ENCODE data around the gene SRSF5.

Gene SRSF5

GRCh38 chr14:69803753-69804152, 36.8 kb downstream of the SRSF5 start:
- Histone ChIP-seq H2AFZ (ENCODE audit: low read length) (no peak overlapping the region), H2BK15ac (ENCODE audit: low read length) (no peak overlapping the region), H4K8ac (ENCODE audit: low read depth, low read length) (no peak overlapping the region), H2BK12ac (ENCODE audit: low read length) (no peak overlapping the region), H3K23ac (ENCODE audit: low read depth, low read length, poor library complexity) (no peak overlapping the region), H4K91ac (ENCODE audit: low read depth, low read length, poor library complexity) (no peak overlapping the region), H3K18ac (ENCODE audit: low read length) (no peak overlapping the region), H3K27ac (replicated peaks; ENCODE audit: low read length) (no peak overlapping the region), H3K4me1 (ENCODE audit: control insufficient read depth in 2 of 2, insufficient read depth in 1 of 2, low read depth in 1 of 2, low read length in 2 of 2) (peaks cover 0 to 5% of the 10 kb centered on the region in 2 donors), H3K14ac (ENCODE audit: low read length) (no peak overlapping the region), H2AK5ac (ENCODE audit: low read depth, low read length) (no peak overlapping the region), H3K4ac (ENCODE audit: low read length) (no peak overlapping the region), H3K79me1 (ENCODE audit: low read depth, low read length) (no peaks in the 10 kb centered on the region), H2BK120ac (ENCODE audit: low read depth, low read length) (no peak overlapping the region), H2BK5ac (ENCODE audit: low read length) (no peak overlapping the region), H3K4me3 (ENCODE audit: low read length in 2 of 2) (no peak overlapping the region), H3K27me3 (ENCODE audit: control insufficient read depth in 3 of 3, insufficient read depth in 3 of 3, low read depth in 1 of 3, low read length in 3 of 3) (peaks cover 0 to 3% (median 0%) of the 10 kb centered on the region in 3 experiments), H3K4me2 (ENCODE audit: insufficient read depth, low read length, poor library complexity, severe bottlenecking) (no peak overlapping the region), H3K36me3 (replicated peaks in 1 of 2; ENCODE audit: control insufficient read depth in 2 of 2, insufficient read depth in 2 of 2, low read length in 2 of 2) (no peaks in the 10 kb centered on the region), H3K9me3 (replicated peaks in 1 of 2; ENCODE audit: control insufficient read depth in 2 of 2, insufficient read depth in 1 of 2, low read depth in 1 of 2, low read length in 2 of 2) (no peaks in the 10 kb centered on the region), H3K9ac (ENCODE audit: low read depth, low read length, poor library complexity) (no peak overlapping the region)
- no peak for DNase-seq (ENCODE audit: low spot score)

- Histone ChIP-seq H2BK5ac (ENCODE audit: low read length) (no peak overlapping the region), H3K23ac (ENCODE audit: low read depth, low read length, poor library complexity) (no peak overlapping the region), H3K4me1 (ENCODE audit: control insufficient read depth in 2 of 2, insufficient read depth in 1 of 2, low read depth in 1 of 2, low read length in 2 of 2) (no peaks in the 10 kb centered on the region), H4K8ac (ENCODE audit: low read depth, low read length) (no peak overlapping the region), H2BK12ac (ENCODE audit: low read length) (no peak overlapping the region), H2AFZ (ENCODE audit: low read length) (no peak overlapping the region), H3K27ac (replicated peaks; ENCODE audit: low read length) (no peak overlapping the region), H3K4me2 (ENCODE audit: insufficient read depth, low read length, poor library complexity, severe bottlenecking) (no peak overlapping the region), H3K18ac (ENCODE audit: low read length) (no peak overlapping the region), H4K91ac (ENCODE audit: low read depth, low read length, poor library complexity) (no peak overlapping the region), H3K36me3 (replicated peaks in 1 of 2; ENCODE audit: control insufficient read depth in 2 of 2, insufficient read depth in 2 of 2, low read length in 2 of 2) (no peaks in the 10 kb centered on the region), H3K9ac (ENCODE audit: low read depth, low read length, poor library complexity) (no peak overlapping the region), H2AK5ac (ENCODE audit: low read depth, low read length) (no peak overlapping the region), H3K79me1 (ENCODE audit: low read depth, low read length) (no peaks in the 10 kb centered on the region), H3K4ac (ENCODE audit: low read length) (no peak overlapping the region), H2BK120ac (ENCODE audit: low read depth, low read length) (no peak overlapping the region), H3K14ac (ENCODE audit: low read length) (no peak overlapping the region), H3K27me3 (ENCODE audit: control insufficient read depth in 3 of 3, insufficient read depth in 3 of 3, low read depth in 1 of 3, low read length in 3 of 3) (peaks cover 0 to 3% (median 0%) of the 10 kb centered on the region in 3 experiments), H3K4me3 (ENCODE audit: low read length in 2 of 2) (no peak overlapping the region), H3K9me3 (replicated peaks in 1 of 2; ENCODE audit: control insufficient read depth in 2 of 2, insufficient read depth in 1 of 2, low read depth in 1 of 2, low read length in 2 of 2) (no peaks in the 10 kb centered on the region), H2BK15ac (ENCODE audit: low read length) (no peak overlapping the region)
- no peak for DNase-seq (ENCODE audit: low spot score)
- no CpG with 5 or more reads among the region's 2 CpGs for WGBS, 2 donors (ENCODE audit: extremely low coverage in 2 of 2, insufficient read length in 2 of 2, insufficient replicate concordance in 1 of 2)
These were observed 38.0 kb downstream of the SRSF5 start for GRCh38 chr14:69804902-69805301.

- Histone ChIP-seq H4K91ac (ENCODE audit: low read depth, low read length, poor library complexity) (no peak overlapping the region), H3K4me1 (ENCODE audit: control insufficient read depth in 2 of 2, insufficient read depth in 1 of 2, low read depth in 1 of 2, low read length in 2 of 2) (peaks cover 0 to 4% of the 10 kb centered on the region in 2 donors), H3K18ac (ENCODE audit: low read length) (no peak overlapping the region), H4K8ac (ENCODE audit: low read depth, low read length) (no peak overlapping the region), H3K23ac (ENCODE audit: low read depth, low read length, poor library complexity) (no peak overlapping the region), H3K27me3 (ENCODE audit: control insufficient read depth in 3 of 3, insufficient read depth in 3 of 3, low read depth in 1 of 3, low read length in 3 of 3) (peaks cover 0 to 6% (median 2%) of the 10 kb centered on the region in 3 experiments), H3K36me3 (replicated peaks in 1 of 2; ENCODE audit: control insufficient read depth in 2 of 2, insufficient read depth in 2 of 2, low read length in 2 of 2) (no peaks in the 10 kb centered on the region), H3K9ac (ENCODE audit: low read depth, low read length, poor library complexity) (no peak overlapping the region), H2BK15ac (ENCODE audit: low read length) (no peak overlapping the region), H2AK5ac (ENCODE audit: low read depth, low read length) (no peak overlapping the region), H3K4ac (ENCODE audit: low read length) (no peak overlapping the region), H3K79me1 (ENCODE audit: low read depth, low read length) (no peaks in the 10 kb centered on the region), H3K14ac (ENCODE audit: low read length) (no peak overlapping the region), H2AFZ (ENCODE audit: low read length) (no peak overlapping the region), H2BK5ac (ENCODE audit: low read length) (no peak overlapping the region), H3K27ac (replicated peaks; ENCODE audit: low read length) (no peak overlapping the region), H3K4me3 (ENCODE audit: low read length in 2 of 2) (no peak overlapping the region), H3K9me3 (replicated peaks in 1 of 2; ENCODE audit: control insufficient read depth in 2 of 2, insufficient read depth in 1 of 2, low read depth in 1 of 2, low read length in 2 of 2) (no peaks in the 10 kb centered on the region), H3K4me2 (ENCODE audit: insufficient read depth, low read length, poor library complexity, severe bottlenecking) (no peak overlapping the region), H2BK12ac (ENCODE audit: low read length) (no peak overlapping the region), H2BK120ac (ENCODE audit: low read depth, low read length) (no peak overlapping the region)
- no CpG with 5 or more reads among the region's 1 CpG for WGBS, 2 donors (ENCODE audit: extremely low coverage in 2 of 2, insufficient read length in 2 of 2, insufficient replicate concordance in 1 of 2)
- no peak for DNase-seq (ENCODE audit: low spot score)
These were observed 40.2 kb downstream of the SRSF5 start for GRCh38 chr14:69807192-69807591.

GRCh38 chr14:69808919-69809808, 42.2 kb downstream of the SRSF5 start:
- no peak for DNase-seq (ENCODE audit: low spot score)
- H3K36me3 ChIP-seq (replicated peaks in 1 of 2; ENCODE audit: control insufficient read depth in 2 of 2, insufficient read depth in 2 of 2, low read length in 2 of 2): no peaks in the 10 kb centered on the region
- no CpG with 5 or more reads among the region's 12 CpGs for WGBS, 2 donors (ENCODE audit: extremely low coverage in 2 of 2, insufficient read length in 2 of 2, insufficient replicate concordance in 1 of 2)

More at GRCh38 chr14:69808919-69809808, 42.2 kb downstream of the SRSF5 start:
- no peak overlapping the region for H2AK5ac ChIP-seq (ENCODE audit: low read depth, low read length)
- H4K91ac ChIP-seq (ENCODE audit: low read depth, low read length, poor library complexity): no peak overlapping the region
- no peak overlapping the region for H3K14ac ChIP-seq (ENCODE audit: low read length)
- no peak overlapping the region for H2BK5ac ChIP-seq (ENCODE audit: low read length)
- H3K23ac ChIP-seq (ENCODE audit: low read depth, low read length, poor library complexity): no peak overlapping the region
- peaks cover 0 to 3% of the 10 kb centered on the region in 2 donors for H3K9me3 ChIP-seq (replicated peaks in 1 of 2; ENCODE audit: control insufficient read depth in 2 of 2, insufficient read depth in 1 of 2, low read depth in 1 of 2, low read length in 2 of 2)
- no peak overlapping the region for H3K27ac ChIP-seq (replicated peaks; ENCODE audit: low read length)
- no peak overlapping the region for H2BK12ac ChIP-seq (ENCODE audit: low read length)
- H3K4me1 ChIP-seq (ENCODE audit: control insufficient read depth in 2 of 2, insufficient read depth in 1 of 2, low read depth in 1 of 2, low read length in 2 of 2): peaks cover 0 to 4% of the 10 kb centered on the region in 2 donors
- no peaks in the 10 kb centered on the region for H3K79me1 ChIP-seq (ENCODE audit: low read depth, low read length)
- H3K4me2 ChIP-seq (ENCODE audit: insufficient read depth, low read length, poor library complexity, severe bottlenecking): no peak overlapping the region
- H3K27me3 ChIP-seq (ENCODE audit: control insufficient read depth in 3 of 3, insufficient read depth in 3 of 3, low read depth in 1 of 3, low read length in 3 of 3): peaks cover 0 to 9% (median 2%) of the 10 kb centered on the region in 3 experiments
- no peak overlapping the region for H3K9ac ChIP-seq (ENCODE audit: low read depth, low read length, poor library complexity)
- peak overlapping the region; percentile 29 for H2AFZ ChIP-seq (ENCODE audit: low read length)
- H4K8ac ChIP-seq (ENCODE audit: low read depth, low read length): no peak overlapping the region
- H3K18ac ChIP-seq (ENCODE audit: low read length): no peak overlapping the region
- no peak overlapping the region for H2BK120ac ChIP-seq (ENCODE audit: low read depth, low read length)
- no peak overlapping the region for H3K4me3 ChIP-seq (ENCODE audit: low read length in 2 of 2)
- H3K4ac ChIP-seq (ENCODE audit: low read length): no peak overlapping the region
- no peak overlapping the region for H2BK15ac ChIP-seq (ENCODE audit: low read length)

Measured in neuronal stem cell (in vitro differentiated cells).